Measurements from ENCODE around the gene CRYGN. TPM values are rescaled to one million over a fixed set of nuclear protein-coding genes. Genes with fewer than 3 reads are reported as not detected.

CRYGN gene
- polyA plus RNA-seq, 1 of the 3 experiments (the other 2 are of a cell fraction) = not detected

DNA sequence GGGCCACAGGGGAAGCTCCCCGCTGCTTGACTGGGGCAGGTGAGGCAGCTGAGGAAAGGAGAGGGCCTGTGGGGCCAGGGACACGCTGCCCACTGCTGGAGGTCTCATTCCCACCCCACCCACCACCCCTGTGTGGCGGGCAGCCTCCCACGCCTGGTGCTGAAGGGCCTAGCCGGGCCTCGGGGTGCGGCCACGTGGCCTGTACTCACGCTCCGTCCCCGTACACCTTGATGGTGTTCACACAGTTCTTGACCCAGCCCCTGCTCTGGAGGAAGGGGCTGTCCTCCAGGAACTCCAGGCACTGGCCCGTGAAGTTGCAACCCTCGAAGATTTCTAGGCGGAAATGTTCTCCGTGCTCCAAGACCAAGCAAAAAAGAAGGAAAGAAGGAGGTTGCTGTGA lies 4.0 kb downstream of the CRYGN start:
- Histone ChIP-seq H3K36me3 (replicated peaks in 1 of 2; ENCODE audit: control insufficient read depth in 1 of 2, insufficient read depth in 2 of 2, low read length in 1 of 2) (no peaks in the 10 kb centered on the region), H3K4me3 (ENCODE audit: low read depth in 2 of 2, low read length in 1 of 2) (no peak overlapping the region), H3K4me1 (ENCODE audit: control insufficient read depth in 1 of 2, insufficient read depth in 2 of 2, low read depth in 1 of 2, low read length in 1 of 2) (peaks cover 0 to 20% of the 10 kb centered on the region in 2 experiments; a peak in 2 of 4 replicates), H2AFZ (ENCODE audit: low read depth) (no peak overlapping the region), H3K9ac (no peak overlapping the region), H3F3A (replicated peaks; ENCODE audit: insufficient read depth) (no peaks in the 10 kb centered on the region), H3K79me2 (ENCODE audit: insufficient read depth) (no peaks in the 10 kb centered on the region), H3K27ac (ENCODE audit: low read depth in 2 of 2, low read length in 1 of 2) (no peak overlapping the region; a peak in 1 of 4 replicates), H3K9me2 (no peaks in the 10 kb centered on the region), H3K27me3 (ENCODE audit: insufficient read depth) (no peaks in the 10 kb centered on the region; the same call in 1 of the 2 replicates), H4K20me1 (ENCODE audit: insufficient read depth) (no peaks in the 10 kb centered on the region), H3K4me2 (no peak overlapping the region), H3K9me3 (no peaks in the 10 kb centered on the region)
- 95% methylated on average over 13 of the region's 15 CpGs for WGBS (ENCODE audit: low lambda C conversion rate)
- TF ChIP-seq MAX (IDR thresholded peaks at IDR 0.05; ENCODE audit: low read depth) (no peak), RFX5 (IDR thresholded peaks at IDR 0.05; ENCODE audit: low read length) (no peak), TEAD4 (IDR thresholded peaks at IDR 0.05; ENCODE audit: borderline replicate concordance, insufficient read depth) (no peak), JUND (IDR thresholded peaks at IDR 0.05) (no peak), GATA2 (CRISPR knock-in tag; IDR thresholded peaks at IDR 0.05) (no peak), GABPA (IDR thresholded peaks at IDR 0.05; ENCODE audit: low read depth) (no peak), MEF2A (IDR thresholded peaks at IDR 0.05; ENCODE audit: borderline replicate concordance, low read depth) (no peak), FOXJ3 (CRISPR knock-in tag; IDR thresholded peaks at IDR 0.05) (no peak), POLR2AphosphoS5 (IDR thresholded peaks at IDR 0.05; ENCODE audit: low read depth, low read length) (no peak), REST (IDR thresholded peaks at IDR 0.05; ENCODE audit: low read depth, low read length) (no peak)
- TF ChIP-seq, protein P1, sequence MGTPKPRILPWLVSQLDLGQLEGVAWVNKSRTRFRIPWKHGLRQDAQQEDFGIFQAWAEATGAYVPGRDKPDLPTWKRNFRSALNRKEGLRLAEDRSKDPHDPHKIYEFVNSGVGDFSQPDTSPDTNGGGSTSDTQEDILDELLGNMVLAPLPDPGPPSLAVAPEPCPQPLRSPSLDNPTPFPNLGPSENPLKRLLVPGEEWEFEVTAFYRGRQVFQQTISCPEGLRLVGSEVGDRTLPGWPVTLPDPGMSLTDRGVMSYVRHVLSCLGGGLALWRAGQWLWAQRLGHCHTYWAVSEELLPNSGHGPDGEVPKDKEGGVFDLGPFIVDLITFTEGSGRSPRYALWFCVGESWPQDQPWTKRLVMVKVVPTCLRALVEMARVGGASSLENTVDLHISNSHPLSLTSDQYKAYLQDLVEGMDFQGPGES (IDR thresholded peaks at IDR 0.05; ENCODE audit: low read depth, low read length) = no peak
- TF ChIP-seq, protein P2, sequence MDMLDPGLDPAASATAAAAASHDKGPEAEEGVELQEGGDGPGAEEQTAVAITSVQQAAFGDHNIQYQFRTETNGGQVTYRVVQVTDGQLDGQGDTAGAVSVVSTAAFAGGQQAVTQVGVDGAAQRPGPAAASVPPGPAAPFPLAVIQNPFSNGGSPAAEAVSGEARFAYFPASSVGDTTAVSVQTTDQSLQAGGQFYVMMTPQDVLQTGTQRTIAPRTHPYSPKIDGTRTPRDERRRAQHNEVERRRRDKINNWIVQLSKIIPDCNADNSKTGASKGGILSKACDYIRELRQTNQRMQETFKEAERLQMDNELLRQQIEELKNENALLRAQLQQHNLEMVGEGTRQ (IDR thresholded peaks at IDR 0.05; ENCODE audit: borderline replicate concordance, low read depth, low read length) = no peak
- ChIA-PET CTCF (interaction anchor here (1.4 to 6.3 kb wide), 4 partner anchors 13 to 69 kb away, joined by 5 to 43 read pairs (median 9); no protein-coding TSS in a partner anchor), POLR2A (interaction anchor here (1.6 kb wide), 1 partner anchor 25 kb away, joined by 3 read pairs; no protein-coding TSS in a partner anchor)
- no peak for DNase-seq

Measured in SK-N-SH (cell line).